Measurements from ENCODE around the gene ELAVL1. TPM values are rescaled to one million over a fixed set of nuclear protein-coding genes. Genes with fewer than 3 reads are reported as not detected.

ELAVL1 gene
- polyA plus RNA-seq, 10 donors, result 48.9 to 67.5 (median 53.6) TPM

DNA sequence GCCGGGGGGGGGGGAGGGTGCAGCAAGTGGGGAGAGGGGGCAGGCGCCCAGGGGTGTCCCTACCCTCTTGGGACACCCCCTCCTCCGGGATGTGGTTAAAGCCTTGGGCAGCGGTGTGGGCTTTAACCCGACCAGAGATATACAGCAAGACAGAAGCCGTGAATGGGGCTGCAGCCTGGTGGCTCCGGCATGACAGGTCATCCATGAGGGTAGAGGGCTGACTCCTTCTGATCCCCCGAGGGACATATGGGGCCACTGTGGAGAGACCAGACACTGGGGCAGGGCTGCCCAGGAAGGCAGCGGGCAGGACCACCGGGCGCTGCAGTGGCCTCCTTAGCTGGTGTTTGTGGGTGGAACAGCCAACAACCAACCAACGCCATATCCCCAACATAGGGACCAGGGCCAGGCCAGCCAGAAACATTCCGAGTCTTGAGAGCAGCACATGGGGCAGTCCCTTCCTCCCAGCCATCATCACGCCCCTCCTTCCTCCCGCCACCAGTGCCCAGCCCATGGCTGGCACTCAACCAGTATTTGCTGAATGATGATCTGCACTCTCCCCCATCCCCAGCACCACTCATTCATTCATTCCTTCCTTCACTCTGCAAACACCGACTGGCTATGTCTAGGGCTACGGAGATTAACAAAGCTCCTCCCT is 18.2 kb downstream of the ELAVL1 start:
- no peak for DNase-seq

DNA sequence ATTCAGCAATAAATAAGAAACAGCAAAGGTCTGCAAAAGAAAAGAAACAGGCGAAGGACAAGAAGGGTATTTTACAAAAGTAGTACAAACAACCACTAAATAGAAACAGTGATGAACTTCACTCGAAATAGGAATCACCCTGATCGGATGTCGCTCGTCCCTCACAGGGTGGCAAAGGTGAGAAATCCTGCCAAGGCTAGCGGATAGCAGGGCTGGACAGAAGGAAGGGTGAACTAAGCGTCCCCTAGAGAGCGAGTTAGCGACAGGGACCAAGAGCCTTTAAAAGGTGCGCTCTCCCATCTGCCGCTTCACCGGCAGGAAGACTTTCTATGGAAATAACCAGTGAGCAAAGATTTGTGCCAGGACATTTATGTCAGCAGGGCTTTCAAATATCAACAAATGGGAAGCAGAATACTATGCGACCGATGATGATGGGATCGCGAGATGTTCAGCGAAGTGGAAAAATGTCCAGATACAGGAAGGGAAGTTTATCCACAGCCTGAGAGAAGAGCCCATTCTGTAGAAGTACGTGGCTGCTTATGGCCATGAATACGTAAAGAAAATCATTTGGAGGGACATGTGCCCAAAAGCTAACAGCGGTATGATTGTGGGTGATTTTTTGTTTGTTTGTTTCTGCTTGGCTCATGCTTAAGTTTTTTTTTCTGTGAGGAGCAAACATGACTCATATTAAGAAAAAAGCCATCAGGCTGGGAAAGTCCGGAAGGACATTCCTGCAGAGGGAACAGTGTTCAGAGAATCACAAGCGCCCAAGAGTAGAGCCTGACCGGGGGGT is 18.9 kb downstream of the ELAVL1 start:
- no peak for DNase-seq

DNA sequence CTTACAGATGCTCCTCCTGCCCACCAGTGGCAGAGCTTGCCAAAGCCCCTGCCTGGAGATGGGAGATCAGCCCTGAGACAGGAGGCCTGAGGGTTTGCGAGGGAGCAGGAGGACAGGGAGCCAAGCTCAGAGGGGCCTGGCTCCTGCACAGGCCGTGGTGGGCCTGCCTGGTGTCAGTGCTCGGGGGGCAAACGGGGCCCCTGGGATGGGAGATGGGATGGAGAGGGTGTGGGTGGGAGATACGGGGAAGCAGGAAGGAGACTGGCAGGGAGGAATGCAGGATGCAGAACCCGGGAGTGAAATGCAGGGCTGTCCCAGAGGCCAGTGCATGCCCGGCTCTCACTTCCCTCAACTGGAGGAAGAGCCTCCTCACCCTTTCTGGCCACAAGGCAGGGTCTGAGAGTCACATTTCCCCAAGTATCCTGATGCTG is 19.9 kb downstream of the ELAVL1 start:
- no peak for DNase-seq

DNA sequence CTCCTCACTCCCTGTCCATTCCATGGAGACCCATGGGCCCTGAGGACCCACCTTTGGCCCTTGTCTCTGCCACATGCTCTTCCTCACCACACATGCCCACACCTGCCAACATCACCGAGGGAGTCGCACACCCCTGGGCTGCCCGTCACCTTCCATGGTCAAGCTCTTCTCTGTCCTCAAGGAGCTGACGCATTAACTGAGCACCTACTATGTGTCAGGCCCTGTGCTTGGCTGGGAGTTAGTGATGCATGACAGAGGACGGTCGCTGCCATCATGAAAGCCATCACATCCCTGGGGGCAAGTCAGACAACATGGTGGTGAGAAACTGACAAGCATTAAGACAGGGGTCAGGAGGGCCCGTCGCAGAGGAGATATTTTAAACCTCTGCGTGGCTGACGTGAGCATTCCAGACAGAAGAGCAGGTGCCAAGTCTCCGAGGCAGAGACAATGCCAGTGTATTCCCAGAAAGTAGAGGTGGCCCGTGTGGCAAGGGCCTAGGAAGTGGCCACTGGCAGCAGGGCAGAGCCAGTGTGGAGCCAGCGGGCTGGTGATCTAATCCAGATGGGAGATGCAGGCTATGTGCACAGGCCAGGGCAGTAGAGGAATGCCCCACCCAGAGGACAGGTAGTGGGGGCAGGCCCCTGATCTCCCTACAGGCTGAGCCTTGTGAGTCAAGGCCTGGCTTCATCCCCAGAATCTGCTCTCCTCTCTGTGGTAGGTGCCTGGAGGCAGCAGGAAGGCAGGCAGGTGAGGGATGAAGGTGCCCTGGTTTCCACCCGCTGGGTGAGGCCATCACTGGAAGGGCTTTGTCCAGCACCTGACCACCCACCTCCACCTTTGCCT is 21.2 kb downstream of the ELAVL1 start:
- DNase-seq, result no peak

DNA sequence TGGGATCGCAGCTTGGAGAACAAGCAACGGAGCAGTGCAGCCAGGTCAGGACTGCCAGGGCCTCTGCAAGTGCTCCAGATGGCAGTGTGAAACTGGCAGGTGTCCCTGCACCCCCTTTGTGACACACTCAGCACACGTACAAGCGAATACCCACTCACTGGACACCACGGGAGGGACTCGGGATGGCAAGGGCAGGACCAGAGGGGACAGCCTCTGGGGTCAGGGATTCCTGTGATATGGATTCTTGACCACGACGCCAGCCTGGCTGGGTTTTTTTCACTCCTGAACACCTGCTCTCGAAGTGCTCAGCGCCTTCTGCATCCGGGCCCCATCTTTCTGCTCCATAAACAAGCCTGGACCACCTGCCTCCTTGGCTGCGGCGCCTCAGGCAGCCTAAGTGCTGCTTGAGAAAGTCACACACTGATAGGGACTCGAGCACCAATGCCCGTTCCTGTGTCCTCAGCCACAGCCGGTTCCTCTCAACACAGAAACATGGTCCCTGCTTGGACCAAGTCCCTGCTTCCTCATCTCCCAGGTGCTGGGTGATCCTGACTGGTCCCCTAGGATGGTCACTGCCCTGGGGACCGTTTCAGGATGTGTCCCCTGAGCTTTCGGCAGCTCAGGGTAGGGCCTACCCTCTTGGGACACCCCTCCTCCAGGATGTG is 22.0 kb downstream of the ELAVL1 start:
- DNase-seq, result no peak

DNA sequence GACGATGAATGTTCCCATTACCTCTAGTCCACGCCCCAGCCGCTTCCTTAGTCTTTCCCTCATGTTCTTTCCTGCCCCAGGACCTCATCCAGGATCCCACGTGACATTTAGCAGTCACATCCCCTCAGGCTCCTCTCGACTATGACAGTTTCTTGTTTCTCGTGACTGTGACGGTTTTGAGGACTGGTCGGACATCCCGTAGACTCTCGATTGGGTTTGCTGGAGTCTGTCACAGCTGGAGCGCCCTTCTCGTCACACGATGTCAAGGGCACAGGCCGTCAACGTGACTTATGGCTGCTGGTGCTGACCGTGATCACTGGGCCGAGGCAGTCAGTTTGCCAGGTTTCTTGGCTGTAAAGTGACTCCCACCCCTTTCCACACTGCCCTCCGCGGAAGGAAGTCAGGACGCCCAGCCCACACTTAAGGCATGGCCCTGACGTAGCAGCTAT is 22.8 kb downstream of the ELAVL1 start:
- no peak for DNase-seq

DNA sequence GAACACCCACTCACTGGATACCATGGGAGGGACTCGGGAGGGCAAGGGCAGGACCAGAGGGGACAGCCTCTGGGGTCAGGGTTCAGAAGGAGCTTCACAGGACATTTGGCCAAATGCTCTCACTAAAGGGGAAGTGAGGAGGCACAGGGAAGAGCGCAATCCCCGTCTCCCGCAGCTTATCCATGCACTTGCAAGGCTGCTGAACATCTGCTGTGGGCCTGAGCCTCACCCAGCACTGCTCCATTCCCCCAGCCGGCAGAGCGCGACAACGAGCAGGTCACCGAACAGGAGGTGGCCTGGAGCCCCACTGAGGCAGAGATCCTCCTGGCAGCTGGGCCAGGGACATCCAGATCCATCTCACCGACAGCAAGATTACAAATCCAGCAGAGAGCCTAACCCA is 23.3 kb downstream of the ELAVL1 start:
- DNase-seq, result no peak

DNA sequence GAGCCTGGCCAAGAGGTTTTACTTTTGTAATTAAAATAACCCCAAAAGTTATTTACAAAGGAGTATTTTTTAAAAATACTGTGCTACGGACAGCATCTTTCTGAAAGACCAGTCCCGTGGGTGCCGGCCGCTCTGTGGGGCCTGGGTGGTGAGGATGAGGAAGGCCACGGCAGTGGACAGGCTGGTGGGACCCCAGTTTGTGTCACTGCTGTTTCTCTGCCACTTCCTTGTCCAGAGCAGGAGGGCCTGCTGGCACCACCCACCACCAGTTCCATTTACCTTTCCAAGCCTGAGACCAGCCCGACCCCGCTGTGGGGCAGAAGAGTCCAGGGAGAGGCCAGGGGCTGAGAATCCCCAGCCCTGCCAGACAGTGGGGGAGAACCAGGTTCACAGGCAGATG is 23.8 kb downstream of the ELAVL1 start:
- no peak for DNase-seq

DNA sequence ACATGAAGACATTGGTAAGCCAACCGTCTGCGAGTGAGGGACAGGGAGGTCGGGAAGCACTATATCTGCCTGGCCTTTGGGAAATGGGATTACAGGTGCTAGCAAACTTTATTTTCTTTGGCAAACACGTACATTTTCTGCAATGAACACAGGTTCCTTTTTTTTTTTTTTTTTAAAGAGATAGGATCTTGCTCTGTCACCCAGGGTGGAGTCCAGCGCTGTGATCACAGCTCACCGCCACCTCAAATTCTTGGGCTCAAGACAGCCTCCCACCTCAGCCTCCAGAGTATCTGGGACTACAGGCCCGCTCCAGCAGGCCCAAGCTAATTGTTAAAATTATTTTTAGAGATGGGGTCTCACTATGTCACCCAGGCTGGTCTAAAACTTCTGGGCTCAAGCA is 24.2 kb downstream of the ELAVL1 start:
- no peak for DNase-seq

DNA sequence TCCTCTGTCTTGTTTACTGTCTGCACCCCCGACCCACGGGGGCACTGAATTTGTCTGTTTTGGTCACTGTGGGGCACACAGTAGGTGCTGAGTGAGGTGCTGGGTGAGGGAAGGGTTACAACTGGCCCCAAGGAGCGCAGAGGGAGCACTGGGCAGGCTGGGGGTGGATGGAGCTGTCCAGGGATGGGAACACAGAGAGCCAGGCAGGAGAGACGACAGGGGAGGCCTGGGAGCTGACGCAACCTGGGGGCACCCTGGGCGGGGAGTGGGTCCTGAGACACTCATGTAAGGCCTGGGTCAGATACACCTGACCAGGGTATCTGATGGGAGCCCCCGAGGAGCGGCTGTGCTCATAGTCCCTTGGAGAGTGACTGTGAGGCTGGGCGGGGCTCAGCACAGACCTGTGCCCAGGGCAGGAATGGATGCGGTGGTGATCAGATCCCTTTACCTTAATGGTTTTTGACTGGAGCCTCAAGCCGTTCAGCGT is 24.8 kb downstream of the ELAVL1 start:
- no peak for DNase-seq

DNA sequence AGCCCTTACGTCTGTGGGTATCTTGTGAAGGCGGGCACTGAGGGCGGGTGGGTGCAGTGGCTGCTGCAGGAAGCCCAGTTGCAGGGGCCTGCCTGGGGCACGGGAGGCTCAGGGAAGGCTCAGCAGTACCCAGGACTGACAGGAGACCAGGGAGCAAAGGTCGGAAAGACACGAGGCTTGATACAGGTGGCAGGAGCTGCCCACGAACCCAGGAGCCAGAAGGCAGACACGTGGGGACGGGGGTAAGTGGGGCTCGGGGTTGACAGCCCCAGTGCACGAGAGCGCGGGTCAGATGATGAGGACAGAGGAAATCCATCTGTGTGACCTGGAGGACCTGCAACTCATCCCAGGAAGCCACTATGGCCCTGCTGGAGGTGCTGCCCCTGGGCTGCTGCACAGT is 25.3 kb downstream of the ELAVL1 start:
- DNase-seq, result no peak

DNA sequence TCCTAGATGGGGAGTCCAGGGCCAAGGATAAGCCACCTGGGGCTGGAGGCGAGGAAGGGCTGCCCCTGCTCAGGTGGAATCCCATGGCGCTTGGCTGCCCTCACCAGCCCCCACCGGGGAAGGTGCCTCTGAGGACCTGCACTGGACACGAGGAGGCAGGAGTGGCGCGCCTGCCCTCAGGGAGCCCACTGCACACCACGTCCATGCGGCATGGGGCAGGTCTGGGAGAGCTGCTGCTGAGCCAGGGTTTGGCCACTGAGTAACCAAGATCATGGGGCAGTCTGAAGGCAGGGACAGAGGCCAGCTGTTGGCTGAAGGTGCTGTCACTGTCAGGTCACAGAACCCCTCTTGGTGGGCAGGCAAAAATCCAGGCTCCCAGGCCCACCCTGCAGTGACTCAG is 25.9 kb downstream of the ELAVL1 start:
- DNase-seq, result no peak

DNA sequence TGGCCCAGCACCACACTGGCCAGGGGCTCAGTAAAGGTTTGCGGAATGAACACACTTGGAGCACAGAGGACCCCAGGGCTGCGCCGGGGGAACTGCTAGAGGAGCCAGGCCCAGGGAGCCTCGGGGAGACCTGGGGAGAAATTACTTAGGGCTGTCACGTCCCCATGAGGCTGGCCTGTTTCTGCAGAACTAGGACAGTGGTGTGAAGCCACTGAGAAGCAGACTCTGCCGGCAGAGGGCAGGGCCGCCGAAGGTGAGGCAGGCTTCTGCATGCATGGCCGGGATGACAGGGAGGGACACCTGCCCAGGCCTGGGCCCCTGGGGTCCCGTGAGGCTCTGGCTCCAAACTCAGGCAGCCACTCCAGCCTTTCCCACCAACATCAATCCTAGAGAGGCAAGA is 26.4 kb downstream of the ELAVL1 start:
- no peak for DNase-seq

DNA sequence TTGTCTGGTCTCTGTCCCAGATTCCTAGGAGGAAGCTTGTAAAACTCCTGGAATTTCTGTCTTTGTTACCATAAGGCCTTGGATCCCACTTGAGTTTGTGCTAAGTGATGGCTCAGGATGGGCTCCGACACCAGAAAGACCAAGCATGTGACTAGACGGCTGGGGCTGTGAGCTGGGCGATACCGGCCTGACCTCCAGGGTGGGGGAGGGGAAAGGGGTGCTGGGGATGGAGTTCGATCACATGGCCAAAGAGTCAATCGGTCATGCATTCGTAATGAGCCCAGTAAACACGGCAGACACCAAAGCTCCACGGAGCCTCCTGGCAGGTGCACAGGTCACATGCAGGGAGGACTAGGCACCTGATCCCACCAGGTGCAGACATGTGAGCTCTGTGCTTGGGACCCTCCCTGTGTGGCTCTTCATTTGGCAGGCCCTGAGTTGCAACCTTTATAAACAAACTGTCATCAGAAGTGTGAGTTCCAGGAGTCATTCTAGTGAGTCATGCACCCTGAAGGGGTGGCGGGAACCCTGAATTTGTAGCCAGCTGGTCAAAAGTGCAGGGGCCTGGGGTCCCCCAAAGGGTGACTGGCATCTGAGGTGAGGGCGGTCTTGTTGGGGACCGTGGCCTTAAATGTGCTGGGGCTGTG is 27.1 kb downstream of the ELAVL1 start:
- DNase-seq, result no peak

DNA sequence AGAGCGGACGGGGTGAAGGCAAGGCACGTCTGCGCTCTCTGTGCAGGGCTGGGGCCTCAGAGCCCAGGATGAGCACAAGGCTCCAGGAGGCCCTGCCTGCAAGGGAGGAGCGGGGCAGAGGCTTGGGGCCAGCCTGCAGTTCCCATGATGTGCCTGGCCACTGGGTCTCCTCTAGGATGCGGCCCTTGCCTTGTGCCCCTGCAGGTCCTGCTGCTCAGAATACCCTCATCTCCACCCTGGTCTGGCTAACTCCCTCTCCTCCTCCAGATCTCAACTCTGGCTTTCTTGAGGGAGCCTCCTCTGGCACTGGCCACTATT is 27.8 kb downstream of the ELAVL1 start:
- no peak for DNase-seq

DNA sequence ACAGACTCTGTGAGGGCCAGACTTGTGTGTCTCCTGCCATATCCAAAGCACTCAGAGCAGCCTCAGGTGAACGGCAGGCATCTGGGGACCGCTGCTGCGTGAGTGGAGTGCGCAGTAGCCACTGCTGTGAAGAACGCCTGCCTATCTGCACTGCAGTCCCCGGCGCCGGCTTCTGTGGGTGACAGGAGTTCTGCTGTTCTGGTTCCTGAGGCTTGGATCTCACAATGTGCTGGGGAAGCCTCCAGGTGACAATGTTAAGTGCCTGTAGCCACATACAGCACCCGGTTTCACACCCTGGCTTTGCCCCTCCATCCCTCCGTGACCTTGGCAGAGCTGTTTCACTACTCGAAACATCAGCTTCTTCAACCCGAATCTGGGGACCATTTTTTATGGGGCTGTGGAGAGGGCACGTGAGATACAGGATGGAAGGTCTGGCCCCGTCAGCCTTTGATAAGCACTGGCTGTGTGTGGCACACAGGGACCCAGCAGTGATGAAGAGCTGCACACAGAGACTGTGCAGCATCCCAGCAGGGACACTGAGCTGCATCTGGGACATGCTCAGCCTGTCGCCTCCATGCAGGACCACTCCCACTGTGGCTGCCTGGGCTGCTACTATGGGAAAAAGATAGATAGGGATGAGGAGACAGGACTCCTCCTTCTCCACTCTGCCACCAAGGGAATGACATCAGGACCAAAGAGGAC is 28.3 kb downstream of the ELAVL1 start:
- no peak for DNase-seq

DNA sequence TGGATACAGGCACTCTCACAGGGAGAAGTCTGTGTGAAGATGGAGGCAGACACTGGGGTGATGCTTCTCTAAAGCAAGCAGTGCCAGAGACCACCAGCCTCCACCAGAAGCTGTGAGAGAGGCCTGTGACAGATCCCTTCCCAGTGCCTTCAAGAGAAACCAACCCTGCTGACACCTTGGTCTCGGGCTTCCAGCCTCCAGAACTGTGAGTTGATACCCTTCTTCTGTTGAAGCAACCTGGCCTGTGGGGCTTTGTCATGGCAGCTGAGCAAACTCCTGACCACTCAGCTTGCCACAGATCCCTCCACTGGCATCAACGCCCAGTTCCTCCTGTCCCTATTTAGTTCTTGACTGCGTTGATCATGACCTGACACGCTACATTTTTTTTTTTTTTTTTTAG is 29.0 kb downstream of the ELAVL1 start:
- no peak for DNase-seq

DNA sequence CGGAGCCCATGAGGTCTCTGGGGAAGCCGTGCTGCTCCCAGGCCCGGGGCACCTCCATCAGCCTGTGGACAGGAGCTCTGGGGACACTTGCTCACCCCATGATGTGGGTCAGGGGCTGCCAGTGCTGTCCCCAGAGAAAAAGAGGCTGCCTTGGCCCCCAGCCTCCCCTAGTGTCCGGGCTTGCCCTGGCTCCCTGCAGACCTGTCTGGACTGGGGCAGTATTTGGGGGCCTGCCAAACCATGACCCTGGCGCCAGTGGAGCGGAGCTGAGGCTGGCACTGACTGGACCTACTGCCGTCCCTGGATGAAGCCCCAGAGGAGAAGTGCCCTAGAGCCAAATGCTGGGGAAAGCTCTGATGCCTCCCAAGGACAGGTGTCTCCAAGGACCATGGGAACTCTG is 30.4 kb downstream of the ELAVL1 start:
- no peak for DNase-seq

DNA sequence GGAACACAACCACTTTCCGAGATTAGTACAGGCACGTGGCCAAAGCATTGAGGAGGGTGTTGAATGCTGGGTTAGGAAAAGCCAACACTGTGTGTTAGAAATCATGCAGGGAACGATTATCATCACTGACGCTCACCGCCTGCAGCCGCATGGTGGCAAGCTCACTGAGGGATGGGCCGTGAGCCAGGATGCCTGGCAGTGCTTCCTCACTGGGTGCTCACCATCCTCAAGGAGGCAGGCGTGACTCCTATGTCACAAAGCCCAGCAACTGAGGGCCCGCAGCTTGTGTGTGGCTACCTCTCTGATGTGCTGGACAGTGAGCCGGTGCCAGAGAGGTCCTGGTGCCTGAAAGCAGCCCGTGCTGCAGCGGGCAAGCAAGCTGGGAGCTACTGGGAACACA is 31.6 kb downstream of the ELAVL1 start:
- DNase-seq, result no peak

DNA sequence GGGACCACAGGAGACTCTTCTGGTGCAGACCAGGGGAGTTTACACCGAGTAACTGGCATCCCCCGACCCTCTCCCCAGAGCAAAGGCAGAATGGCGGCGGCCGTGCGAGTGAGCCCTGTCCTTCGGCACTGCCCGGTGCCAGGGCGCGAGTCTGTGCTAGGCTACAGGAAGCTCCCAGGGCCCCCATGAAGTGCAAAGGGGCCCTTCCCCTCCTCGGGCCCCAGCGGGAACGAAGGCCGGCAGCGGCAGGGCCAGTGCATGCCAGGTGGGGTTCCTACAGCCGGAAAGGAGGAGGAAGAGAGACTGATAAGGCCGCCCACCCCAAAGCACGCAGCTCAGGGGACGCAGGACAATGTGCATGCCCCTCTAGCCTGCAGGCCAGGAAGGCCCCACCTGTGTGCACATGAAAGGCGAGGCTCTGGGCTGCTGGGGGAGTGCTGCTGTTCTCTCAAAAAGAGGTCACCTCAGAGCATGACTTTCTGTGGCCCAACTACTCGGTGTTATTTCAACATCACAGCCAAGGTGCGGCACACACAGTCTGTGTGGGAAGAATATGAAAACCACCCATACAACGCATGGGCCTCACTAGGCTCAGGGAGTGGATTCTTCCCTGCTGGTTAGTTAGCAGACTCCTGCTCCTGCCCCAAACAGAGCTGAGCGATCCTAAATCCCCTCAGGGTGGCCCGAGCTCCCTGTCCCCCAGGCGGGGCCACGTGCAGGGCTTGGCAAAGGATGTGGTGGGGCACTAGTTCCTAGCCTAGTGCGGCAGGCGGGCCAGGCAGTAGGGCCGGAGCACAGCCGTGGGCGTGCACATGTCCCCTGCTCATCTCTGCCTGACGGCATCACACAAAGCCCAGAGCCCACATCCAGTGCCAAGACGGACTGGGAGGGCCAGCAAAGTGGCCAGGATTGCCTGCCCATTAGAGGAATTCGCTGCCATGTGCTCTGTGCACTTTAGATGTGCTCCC is 33.6 kb downstream of the ELAVL1 start:
- no peak for DNase-seq

Measured in muscle of back (tissue), 11 donors.